Neural cell (in vitro differentiated cells): ENCODE data around the gene PLIN1.

Source experiments
- CTCF ChIP-seq: fragments of 450-650 bp; IDR thresholded peaks from 2 replicates; pipeline ENCODE4 v1.5.1; 2014; ENCODE audit warnings: antibody characterized with exemption, mild to moderate bottlenecking, moderate library complexity; ENCODE audit not compliant: poor library complexity, severe bottlenecking
- EZH2 ChIP-seq: fragments of 200-600, 300-800 bp; shearing (Covaris generic), sonication (generic); IDR thresholded peaks from 2 replicates; pipeline ENCODE4 v1.6.1; 2014; ENCODE audit warnings: antibody characterized with exemption, low read length, borderline replicate concordance, mild to moderate bottlenecking; ENCODE audit not compliant: insufficient read depth, poor library complexity, severe bottlenecking
- MXI1 ChIP-seq: fragments of 450-650 bp; conservative IDR thresholded peaks from 2 replicates; pipeline ENCODE4 v1.6.1; 2014; ENCODE audit warnings: antibody characterized with exemption, mild to moderate bottlenecking; ENCODE audit not compliant: poor library complexity, severe bottlenecking
- POLR2AphosphoS5 ChIP-seq: IDR thresholded peaks from 2 replicates; pipeline ENCODE4 v1.6.1; 2012
- RAD21 ChIP-seq: fragments of 450-650 bp; conservative IDR thresholded peaks from 2 replicates; pipeline ENCODE4 v1.6.1; 2014; ENCODE audit warnings: antibody characterized with exemption, mild to moderate bottlenecking, moderate library complexity
- TAF1 ChIP-seq: IDR thresholded peaks from 2 replicates; pipeline ENCODE4 v1.6.1; 2012; ENCODE audit warnings: low read depth

- no peak for TF ChIP-seq CTCF
- no peak for TF ChIP-seq RAD21
- no peak for TF ChIP-seq EZH2
- TF ChIP-seq POLR2AphosphoS5, result no peak
- no peak for TF ChIP-seq MXI1
- no peak for TF ChIP-seq TAF1
These were observed 8.1 kb downstream of the PLIN1 start for GRCh38 chr15:89670971-89671560.
